H1 (cell line): ENCODE data around the gene ZNF367. TPM values are rescaled to one million over a fixed set of nuclear protein-coding genes. Genes with fewer than 3 reads are reported as not detected.
A peak's percentile ranks its signal among the peaks of the same experiment; 100 is the strongest.

Source experiments
- CREB1 ChIP-seq: IDR thresholded peaks from 2 replicates; pipeline ENCODE4 v1.6.1; 2012; ENCODE audit warnings: inconsistent platforms
- GTF2F1 ChIP-seq: IDR thresholded peaks from 2 replicates; pipeline ENCODE4 v1.6.1; 2012; ENCODE audit warnings: low read depth, low read length, improper control_type of control experiment, borderline replicate concordance
- polyA plus RNA-seq, 7 experiments: library from polyadenylated mRNA; depleted of rRNA in 3 of 7; stranded (reverse) in 5 of 7; unstranded in 2 of 7; fragments of >200 nt in 5 of 7; fragments of 200-250 nt in 2 of 7; gene quantifications; 1 replicate in 5 of 7; 2 replicates in 1 of 7; 4 replicates in 1 of 7; pipeline versions ENCODE4 v1.2.1 to v1.2.3, GENCODE V29; 2011 to 2013; ENCODE audit warnings: missing spikeins in 2 of 7, mixed read lengths in 2 of 7
- total RNA-seq: library from RNA; stranded (reverse); fragmentation: NEBNext Ultra II Directional; extraction: Animal tissue kit (Norgen Biotek cat#: 25700); gene quantifications from 2 replicates; pipeline ENCODE4 v1.2.1, GENCODE V29; 2021
- TF ChIP-seq, protein P1 (sequence below): IDR thresholded peaks from 2 replicates; pipeline ENCODE4 v1.6.1; 2012; ENCODE audit warnings: inconsistent platforms

Gene ZNF367
- total and polyA plus RNA-seq, 2 of the 8 experiments (the other 6 are each of a cell fraction or from before 2014, with no cell fraction given): 2.2 to 8.2 TPM

GRCh38 chr9:96449845-96450612, 31.9 kb upstream of the ZNF367 start, which contains the start of gene HABP4 (continued):
- TF ChIP-seq, protein P1, sequence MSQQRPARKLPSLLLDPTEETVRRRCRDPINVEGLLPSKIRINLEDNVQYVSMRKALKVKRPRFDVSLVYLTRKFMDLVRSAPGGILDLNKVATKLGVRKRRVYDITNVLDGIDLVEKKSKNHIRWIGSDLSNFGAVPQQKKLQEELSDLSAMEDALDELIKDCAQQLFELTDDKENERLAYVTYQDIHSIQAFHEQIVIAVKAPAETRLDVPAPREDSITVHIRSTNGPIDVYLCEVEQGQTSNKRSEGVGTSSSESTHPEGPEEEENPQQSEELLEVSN: no peak; the same call in 1 of the 2 replicates
- TF ChIP-seq CREB1 (peak; percentile 58; the same call in 1 of the 2 replicates), GTF2F1 (no peak)
